GM12878 (cell line): ENCODE data around the gene GGNBP2. TPM values are rescaled to one million over a fixed set of nuclear protein-coding genes. Genes with fewer than 3 reads are reported as not detected.

ENCODE experiments used
- ATF3 ChIP-seq: IDR thresholded peaks from 2 replicates; pipeline ENCODE4 v1.6.1; 2011; ENCODE audit warnings: low read depth, mild to moderate bottlenecking, low read length, moderate library complexity, borderline replicate concordance; ENCODE audit errors: extremely low read depth
- ATF7 ChIP-seq: fragments of 450-650 bp; IDR thresholded peaks from 2 replicates; pipeline ENCODE4 v1.6.1; 2016; ENCODE audit warnings: low read depth, mild to moderate bottlenecking
- CREM ChIP-seq: IDR thresholded peaks from 2 replicates; pipeline ENCODE4 v1.6.1; 2014; ENCODE audit warnings: antibody characterized with exemption, low read depth
- DPF2 ChIP-seq: fragments of 450-650 bp; IDR thresholded peaks from 2 replicates; pipeline ENCODE4 v1.6.1; 2017; ENCODE audit warnings: mild to moderate bottlenecking
- ESRRA ChIP-seq: IDR thresholded peaks from 2 replicates; pipeline ENCODE4 v1.6.1; 2012; ENCODE audit warnings: mild to moderate bottlenecking, low read length, improper control_type of control experiment
- GATAD2B ChIP-seq: fragments of 450-650 bp; conservative IDR thresholded peaks from 2 replicates; pipeline ENCODE4 v1.6.1; 2017; ENCODE audit warnings: low read depth, mild to moderate bottlenecking, moderate library complexity
- KLF5 ChIP-seq: fragments of 450-650 bp; IDR thresholded peaks from 2 replicates; pipeline ENCODE4 v1.6.1; 2014; ENCODE audit warnings: mild to moderate bottlenecking; ENCODE audit not compliant: partially characterized antibody
- NKRF ChIP-seq: fragments of 450-650 bp; conservative IDR thresholded peaks from 2 replicates; pipeline ENCODE4 v1.6.1; 2017; ENCODE audit warnings: mild to moderate bottlenecking, moderate library complexity
- PML ChIP-seq: IDR thresholded peaks from 2 replicates; pipeline ENCODE4 v1.6.1; 2012; ENCODE audit warnings: low read length, inconsistent platforms
- PRDM15 ChIP-seq: fragments of 450-650 bp; formaldehyde crosslinking; IDR thresholded peaks from 2 replicates; pipeline ENCODE4 v1.4.0; 2020; ENCODE audit warnings: mild to moderate bottlenecking, moderate library complexity
- RAD51 ChIP-seq: fragments of 450-650 bp; IDR thresholded peaks from 2 replicates; pipeline ENCODE4 v1.6.1; 2016; ENCODE audit warnings: moderate library complexity, mild to moderate bottlenecking, inconsistent platforms
- SMC3 ChIP-seq: IDR thresholded peaks from 2 replicates; pipeline ENCODE4 v1.6.1; 2011; ENCODE audit warnings: low read length, improper control_type of control experiment, borderline replicate concordance
- SRF ChIP-seq, 2 experiments: IDR thresholded peaks; 2 replicates each; pipeline ENCODE4 v1.6.1; 2011; ENCODE audit warnings: low read depth in 2 of 2, low read length in 2 of 2, mild to moderate bottlenecking in 1 of 2, moderate library complexity in 1 of 2
- TCF7 ChIP-seq: IDR thresholded peaks from 2 replicates; pipeline ENCODE4 v1.6.1; 2014; ENCODE audit warnings: antibody characterized with exemption, borderline replicate concordance
- ZBTB40 ChIP-seq: fragments of 450-650 bp; IDR thresholded peaks from 2 replicates; pipeline ENCODE4 v1.6.1; 2016; ENCODE audit warnings: mild to moderate bottlenecking, moderate library complexity, borderline replicate concordance
- polyA plus RNA-seq, 11 experiments: library from polyadenylated mRNA; depleted of rRNA in 4 of 11; unstranded in 6 of 11; stranded (reverse) in 5 of 11; fragments of >200 nt; fragmentation: Nextera tagmentation in 4 of 11; fragmentation: Illumina TruSeq in 1 of 11; extraction: Ambion mirVana in 4 of 11; extraction: Trizol in 1 of 11; gene quantifications; 1 replicate in 1 of 11; 2 replicates in 10 of 11; pipeline versions ENCODE4 v1.2.1 to v1.2.3, GENCODE V29; 2011 to 2016; ENCODE audit warnings: inconsistent platforms in 2 of 11, missing spikeins in 2 of 11, low read depth in 1 of 11
- total RNA-seq, 4 experiments: library from RNA; depleted of rRNA in 3 of 4; stranded (reverse); fragments of >200 nt in 3 of 4; fragmentation: Illumina TruSeq in 1 of 4; extraction: Trizol in 1 of 4; gene quantifications; 2 replicates each; pipeline versions ENCODE4 v1.2.1 to v1.2.3, GENCODE V29; 2013 to 2021
- TF ChIP-seq, protein P1 (sequence below): IDR thresholded peaks from 2 replicates; pipeline ENCODE4 v1.6.1; 2012; ENCODE audit warnings: low read depth, low read length, improper control_type of control experiment

Gene GGNBP2
- total and polyA plus RNA-seq, 10 of the 15 experiments (the other 5 are each of a cell fraction or from before 2014, with no cell fraction given), result 36.3 to 82.0 (median 50.0) TPM

GRCh38 chr17:36544307-36545076, at the start of gene GGNBP2 (continued):
- TF ChIP-seq PRDM15, result no peak
- no peak for TF ChIP-seq ATF3
- TF ChIP-seq TCF7, result no peak
- TF ChIP-seq ESRRA, result no peak
- TF ChIP-seq ATF7, result 0 out of 2 replicates have a peak, but pooled peaks have one; percentile 10
- TF ChIP-seq GATAD2B, result no peak; the same call in none of the 2 replicates
- TF ChIP-seq PML, result peak; percentile 64; the same call in 1 of the 2 replicates
- TF ChIP-seq KLF5, result peak; percentile 35
- no peak for TF ChIP-seq RAD51
- TF ChIP-seq, protein P1, sequence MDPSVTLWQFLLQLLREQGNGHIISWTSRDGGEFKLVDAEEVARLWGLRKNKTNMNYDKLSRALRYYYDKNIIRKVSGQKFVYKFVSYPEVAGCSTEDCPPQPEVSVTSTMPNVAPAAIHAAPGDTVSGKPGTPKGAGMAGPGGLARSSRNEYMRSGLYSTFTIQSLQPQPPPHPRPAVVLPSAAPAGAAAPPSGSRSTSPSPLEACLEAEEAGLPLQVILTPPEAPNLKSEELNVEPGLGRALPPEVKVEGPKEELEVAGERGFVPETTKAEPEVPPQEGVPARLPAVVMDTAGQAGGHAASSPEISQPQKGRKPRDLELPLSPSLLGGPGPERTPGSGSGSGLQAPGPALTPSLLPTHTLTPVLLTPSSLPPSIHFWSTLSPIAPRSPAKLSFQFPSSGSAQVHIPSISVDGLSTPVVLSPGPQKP, result no peak
- TF ChIP-seq DPF2, result peak; percentile 75; the same call in 1 of the 2 replicates
- no peak for TF ChIP-seq SMC3
- TF ChIP-seq CREM, result no peak
- no peak for TF ChIP-seq ZBTB40
- peak; percentile 22; the same call in 1 of the 2 replicates for TF ChIP-seq NKRF
- no peak for TF ChIP-seq SRF (IDR thresholded peaks at IDR 0.05; ENCODE audit: low read depth in 2 of 2, low read length in 2 of 2)
